ENCODE results near the gene FIBCD1.
"Not testable (repeated sequence)": the region's sequence is repeated elsewhere in the genome, so short reads cannot be mapped to it uniquely, and the experiment has no call there.

DNA sequence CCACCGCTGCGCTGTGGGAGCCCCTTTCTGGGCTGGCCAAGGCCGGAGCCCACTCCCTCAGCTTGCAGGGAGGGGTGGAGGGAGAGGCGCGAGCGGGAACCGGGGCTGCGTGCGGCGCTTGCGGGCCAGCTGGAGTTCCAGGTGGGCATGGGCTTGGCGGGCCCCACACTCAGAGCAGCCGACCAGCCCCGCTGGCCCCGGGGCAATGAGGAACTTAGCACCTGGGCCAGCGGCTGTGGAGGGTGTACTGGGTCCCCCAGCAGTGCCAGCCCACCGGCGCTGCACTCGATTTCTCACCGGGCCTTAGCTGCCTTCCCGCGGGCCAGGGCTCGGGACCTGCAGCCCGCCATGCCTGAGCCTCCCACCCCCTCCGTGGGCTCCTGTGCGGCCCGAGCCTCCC lies 29.0 kb downstream of the FIBCD1 start:
- TF ChIP-seq POLR2A, TAF1, SPI1, POLR2AphosphoS5 (IDR thresholded peaks at IDR 0.05; ENCODE audit: low read depth, low read length): not testable (repeated sequence)
